H9 (cell line): ENCODE data around the gene OR2H1. TPM values are rescaled to one million over a fixed set of nuclear protein-coding genes. Genes with fewer than 3 reads are reported as not detected.

Experiments
- DNase-seq: peaks from one replicate; pipeline ENCODE4 v3.0.0-alpha.2; 2017
- H2AFZ ChIP-seq: one replicate; pipeline ENCODE4 v1.6.1; 2013; ENCODE audit warnings: mild to moderate bottlenecking, low read length, control low read depth, moderate library complexity
- H2AK5ac ChIP-seq: 2 replicates; pipeline ENCODE4 v1.6.1; 2013; ENCODE audit warnings: low read length, control low read depth, mixed read lengths; ENCODE audit not compliant: insufficient read length
- H2BK120ac ChIP-seq: one replicate; pipeline ENCODE4 v1.6.1; 2013; ENCODE audit warnings: low read depth, mild to moderate bottlenecking, low read length, control low read depth, inconsistent platforms; ENCODE audit not compliant: poor library complexity, severe bottlenecking
- H2BK12ac ChIP-seq: 2 replicates; pipeline ENCODE4 v1.6.1; 2013; ENCODE audit warnings: low read length, control low read depth, mixed read lengths, low read depth; ENCODE audit not compliant: insufficient read length
- H2BK15ac ChIP-seq: 2 replicates; pipeline ENCODE4 v1.6.1; 2013; ENCODE audit warnings: low read depth, low read length, control low read depth
- H2BK20ac ChIP-seq: one replicate; pipeline ENCODE4 v1.6.1; 2013; ENCODE audit warnings: low read depth, mild to moderate bottlenecking, low read length, control low read depth, inconsistent platforms; ENCODE audit not compliant: poor library complexity, severe bottlenecking
- H2BK5ac ChIP-seq: 2 replicates; pipeline ENCODE4 v1.6.1; 2013; ENCODE audit warnings: low read length, control low read depth, mixed read lengths; ENCODE audit not compliant: insufficient read length
- H3K14ac ChIP-seq: 2 replicates; pipeline ENCODE4 v1.6.1; 2013; ENCODE audit warnings: low read length, control low read depth; ENCODE audit not compliant: insufficient read depth
- H3K18ac ChIP-seq: 2 replicates; pipeline ENCODE4 v1.6.1; 2013; ENCODE audit warnings: low read depth, mild to moderate bottlenecking, mixed read lengths, low read length, control low read depth; ENCODE audit not compliant: insufficient read length
- H3K23ac ChIP-seq: 2 replicates; pipeline ENCODE4 v1.6.1; 2013; ENCODE audit warnings: low read length, control low read depth, mixed read lengths, low read depth; ENCODE audit not compliant: insufficient read length
- H3K23me2 ChIP-seq: 2 replicates; pipeline ENCODE4 v1.6.1; 2013; ENCODE audit warnings: low read depth, mild to moderate bottlenecking, mixed read lengths, low read length, control low read depth; ENCODE audit not compliant: insufficient read length, poor library complexity, severe bottlenecking
- H3K27ac ChIP-seq: 2 replicates; pipeline ENCODE4 v1.5.1; 2013; ENCODE audit warnings: low read length, control low read depth, mixed read lengths, low read depth; ENCODE audit not compliant: insufficient read length
- H3K27me3 ChIP-seq: 2 replicates; pipeline ENCODE4 v1.6.1; 2013; ENCODE audit warnings: low read length, control low read depth, inconsistent platforms; ENCODE audit not compliant: insufficient read depth
- H3K4ac ChIP-seq: 2 replicates; pipeline ENCODE4 v1.6.1; 2013; ENCODE audit warnings: low read depth, mild to moderate bottlenecking, control low read depth, inconsistent platforms, low read length, moderate library complexity
- H3K4me1 ChIP-seq: 2 replicates; pipeline ENCODE4 v1.6.1; 2013; ENCODE audit warnings: low read length, control low read depth, inconsistent platforms; ENCODE audit not compliant: insufficient read depth
- H3K4me2 ChIP-seq: 2 replicates; pipeline ENCODE4 v1.6.1; 2013; ENCODE audit warnings: low read length, control low read depth, mixed read lengths; ENCODE audit not compliant: insufficient read length, insufficient read depth
- H3K56ac ChIP-seq: 2 replicates; pipeline ENCODE4 v1.6.1; 2013; ENCODE audit warnings: low read depth, mild to moderate bottlenecking, mixed read lengths, low read length, control low read depth; ENCODE audit not compliant: insufficient read length
- H3K79me1 ChIP-seq: 2 replicates; pipeline ENCODE4 v1.6.1; 2013; ENCODE audit warnings: low read depth, mild to moderate bottlenecking, moderate library complexity, low read length, control low read depth, inconsistent platforms; ENCODE audit not compliant: insufficient read depth, poor library complexity, severe bottlenecking
- H3K79me2 ChIP-seq: 2 replicates; pipeline ENCODE4 v1.6.1; 2013; ENCODE audit warnings: low read length, control low read depth, inconsistent platforms; ENCODE audit not compliant: insufficient read depth
- H3K9ac ChIP-seq: 2 replicates; pipeline ENCODE4 v1.6.1; 2013; ENCODE audit warnings: low read length, control low read depth, mixed read lengths; ENCODE audit not compliant: insufficient read length; ENCODE audit errors: extremely low read depth
- H3K9me3 ChIP-seq: one replicate; pipeline ENCODE4 v1.6.1; 2013; ENCODE audit warnings: low read depth, low read length, inconsistent platforms; ENCODE audit not compliant: control insufficient read depth
- H3T11ph ChIP-seq: one replicate; pipeline ENCODE4 v1.6.1; 2013; ENCODE audit warnings: mild to moderate bottlenecking, low read length, control low read depth, inconsistent platforms
- H4K20me1 ChIP-seq: one replicate; pipeline ENCODE4 v1.6.1; 2013; ENCODE audit not compliant: control insufficient read depth, insufficient read length, insufficient read depth
- H4K5ac ChIP-seq: 2 replicates; pipeline ENCODE4 v1.6.1; 2013; ENCODE audit warnings: low read depth, mild to moderate bottlenecking, mixed read lengths, low read length, control low read depth; ENCODE audit not compliant: insufficient read length
- H4K8ac ChIP-seq: replicated peaks from 2 replicates; pipeline ENCODE4 v1.6.1; 2013; ENCODE audit warnings: low read length, control low read depth, mixed read lengths, low read depth; ENCODE audit not compliant: insufficient read length
- H4K91ac ChIP-seq: 2 replicates; pipeline ENCODE4 v1.6.1; 2013; ENCODE audit warnings: low read depth, mild to moderate bottlenecking, moderate library complexity, mixed read lengths, low read length, control low read depth; ENCODE audit not compliant: insufficient read length
- H3K27ac Mint-ChIP-seq, 3 experiments: 2 replicates in 2 of 3; 3 replicates in 1 of 3; pipeline ENCODE4 v1.8.0; 2020 to 2021; ENCODE audit warnings: mixed read lengths in 3 of 3, mild to moderate bottlenecking in 1 of 3, moderate library complexity in 1 of 3
- H3K27me3 Mint-ChIP-seq: 2 replicates; pipeline ENCODE4 v1.8.0; 2021; ENCODE audit warnings: low read depth, mild to moderate bottlenecking, moderate library complexity, mixed read lengths
- H3K36me3 Mint-ChIP-seq, 3 experiments: 2 replicates in 2 of 3; 3 replicates in 1 of 3; pipeline ENCODE4 v1.8.0; 2020 to 2021; ENCODE audit warnings: low read depth in 3 of 3, mixed read lengths in 3 of 3; ENCODE audit not compliant: insufficient read depth in 1 of 3
- H3K4me1 Mint-ChIP-seq, 2 experiments: 2 replicates each; pipeline ENCODE4 v1.8.0; 2020; ENCODE audit warnings: mixed read lengths in 2 of 2
- H3K4me3 Mint-ChIP-seq, 2 experiments: 2 replicates in 1 of 2; 3 replicates in 1 of 2; pipeline ENCODE4 v1.8.0; 2020 to 2021; ENCODE audit warnings: mild to moderate bottlenecking in 2 of 2, mixed read lengths in 2 of 2, moderate library complexity in 1 of 2
- H3K9me3 Mint-ChIP-seq, 2 experiments: 2 replicates in 1 of 2; 3 replicates in 1 of 2; pipeline ENCODE4 v1.8.0; 2020; ENCODE audit warnings: mild to moderate bottlenecking in 2 of 2, mixed read lengths in 2 of 2, moderate library complexity in 1 of 2
- WGBS: extraction: QIAGEN DNeasy Blood & Tissue Kit; methylation state at CpG from one replicate; pipeline ENCODE4 v1.1.7; 2013; ENCODE audit warnings: missing lambda C conversion rate, low lambda C conversion rate, mixed read lengths; ENCODE audit not compliant: insufficient read length; ENCODE audit errors: extremely low coverage; 5-methylcytosine and 5-hydroxymethylcytosine counted together
- total RNA-seq: library from RNA; stranded (reverse); gene quantifications from 2 replicates; pipeline ENCODE4 v1.2.1, GENCODE V29; 2021
- TF ChIP-seq, protein P1 (sequence below): fragments of 200-600 bp; sonication (generic); conservative IDR thresholded peaks from 3 replicates; pipeline ENCODE4 v1.8.0; 2021; ENCODE audit warnings: antibody characterized with exemption, mild to moderate bottlenecking

OR2H1 gene
- total RNA-seq, 1 experiment from 2014 or later, result not detected

- Histone ChIP-seq H3K79me1 (no peaks in the 10 kb centered on the region), H4K5ac (no peak overlapping the region), H3K14ac (no peak overlapping the region), H2BK5ac (no peak overlapping the region), H4K8ac (no peak overlapping the region), H3K18ac (no peak overlapping the region), H3K79me2 (no peaks in the 10 kb centered on the region), H3T11ph (no peak overlapping the region), H2BK12ac (no peak overlapping the region), H2BK15ac (no peak overlapping the region), H3K4me2 (no peak overlapping the region), H2AFZ (no peak overlapping the region), H2AK5ac (no peak overlapping the region), H3K9ac (no peak overlapping the region), H3K23me2 (no peaks in the 10 kb centered on the region), H3K27ac (no peak overlapping the region), H3K23ac (no peak overlapping the region), H2BK120ac (no peak overlapping the region), H3K9me3 (no peaks in the 10 kb centered on the region), H4K91ac (no peak overlapping the region), H4K20me1 (no peaks in the 10 kb centered on the region), H2BK20ac (no peak overlapping the region), H3K4ac (no peak overlapping the region), H3K56ac (no peak overlapping the region), H3K4me1 (no peaks in the 10 kb centered on the region), H3K27me3 (no peaks in the 10 kb centered on the region)
- Mint-ChIP-seq H3K27ac (no peak overlapping the region), H3K4me1 (0 out of 4 replicates have a peak, but pooled peaks cover 0 to 2% of the 10 kb centered on the region in 2 experiments), H3K9me3 (peaks cover 3% of the 10 kb centered on the region in 2 experiments; a peak in 3 of 5 replicates), H3K27me3 (no peaks in the 10 kb centered on the region; the same call in none of the 2 replicates), H3K4me3 (no peak overlapping the region), H3K36me3 (peaks cover 0 to 2% (median 0%) of the 10 kb centered on the region in 3 experiments; a peak in 1 of 7 replicates)
- DNase-seq, result no peak
- TF ChIP-seq, protein P1, sequence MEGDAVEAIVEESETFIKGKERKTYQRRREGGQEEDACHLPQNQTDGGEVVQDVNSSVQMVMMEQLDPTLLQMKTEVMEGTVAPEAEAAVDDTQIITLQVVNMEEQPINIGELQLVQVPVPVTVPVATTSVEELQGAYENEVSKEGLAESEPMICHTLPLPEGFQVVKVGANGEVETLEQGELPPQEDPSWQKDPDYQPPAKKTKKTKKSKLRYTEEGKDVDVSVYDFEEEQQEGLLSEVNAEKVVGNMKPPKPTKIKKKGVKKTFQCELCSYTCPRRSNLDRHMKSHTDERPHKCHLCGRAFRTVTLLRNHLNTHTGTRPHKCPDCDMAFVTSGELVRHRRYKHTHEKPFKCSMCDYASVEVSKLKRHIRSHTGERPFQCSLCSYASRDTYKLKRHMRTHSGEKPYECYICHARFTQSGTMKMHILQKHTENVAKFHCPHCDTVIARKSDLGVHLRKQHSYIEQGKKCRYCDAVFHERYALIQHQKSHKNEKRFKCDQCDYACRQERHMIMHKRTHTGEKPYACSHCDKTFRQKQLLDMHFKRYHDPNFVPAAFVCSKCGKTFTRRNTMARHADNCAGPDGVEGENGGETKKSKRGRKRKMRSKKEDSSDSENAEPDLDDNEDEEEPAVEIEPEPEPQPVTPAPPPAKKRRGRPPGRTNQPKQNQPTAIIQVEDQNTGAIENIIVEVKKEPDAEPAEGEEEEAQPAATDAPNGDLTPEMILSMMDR, result no peak
- WGBS, result no CpG with 5 or more reads among the region's 2 CpGs
These were observed 22.6 kb downstream of the OR2H1 start for GRCh38 chr6:29479560-29479959.
